T-helper 1 cell treated with Interleukin-12 subunit alpha and Interleukin-12 subunit beta and Interleukin-4 antibody, amounts not matched to agents 30 μg/mL and 1 μg/mL, for 36 hours (primary cell): ENCODE data around the gene FAM47E.

Source experiments
- H3K27ac Mint-ChIP-seq: one replicate; pipeline ENCODE4 v1.8.0; 2021; ENCODE audit warnings: mild to moderate bottlenecking, mixed read lengths
- H3K27me3 Mint-ChIP-seq: one replicate; pipeline ENCODE4 v1.8.0; 2021; ENCODE audit warnings: low read depth, mixed read lengths
- H3K36me3 Mint-ChIP-seq: one replicate; pipeline ENCODE4 v1.8.0; 2021; ENCODE audit warnings: low read depth, mixed read lengths
- H3K4me1 Mint-ChIP-seq: one replicate; pipeline ENCODE4 v1.8.0; 2021; ENCODE audit warnings: low read depth, mixed read lengths
- H3K4me3 Mint-ChIP-seq: one replicate; pipeline ENCODE4 v1.8.0; 2021; ENCODE audit warnings: mild to moderate bottlenecking, moderate library complexity, mixed read lengths
- H3K9me3 Mint-ChIP-seq: one replicate; pipeline ENCODE4 v1.8.0; 2021; ENCODE audit warnings: mixed read lengths

Gene FAM47E

GRCh38 chr4:76308548-76308947, 57.0 kb downstream of the FAM47E start:
- Mint-ChIP-seq H3K36me3 (peaks cover 4% of the 10 kb centered on the region), H3K4me3 (no peak overlapping the region), H3K27ac (no peak overlapping the region), H3K9me3 (no peaks in the 10 kb centered on the region), H3K4me1 (peaks cover 15% of the 10 kb centered on the region), H3K27me3 (peaks cover 36% of the 10 kb centered on the region)

DNA sequence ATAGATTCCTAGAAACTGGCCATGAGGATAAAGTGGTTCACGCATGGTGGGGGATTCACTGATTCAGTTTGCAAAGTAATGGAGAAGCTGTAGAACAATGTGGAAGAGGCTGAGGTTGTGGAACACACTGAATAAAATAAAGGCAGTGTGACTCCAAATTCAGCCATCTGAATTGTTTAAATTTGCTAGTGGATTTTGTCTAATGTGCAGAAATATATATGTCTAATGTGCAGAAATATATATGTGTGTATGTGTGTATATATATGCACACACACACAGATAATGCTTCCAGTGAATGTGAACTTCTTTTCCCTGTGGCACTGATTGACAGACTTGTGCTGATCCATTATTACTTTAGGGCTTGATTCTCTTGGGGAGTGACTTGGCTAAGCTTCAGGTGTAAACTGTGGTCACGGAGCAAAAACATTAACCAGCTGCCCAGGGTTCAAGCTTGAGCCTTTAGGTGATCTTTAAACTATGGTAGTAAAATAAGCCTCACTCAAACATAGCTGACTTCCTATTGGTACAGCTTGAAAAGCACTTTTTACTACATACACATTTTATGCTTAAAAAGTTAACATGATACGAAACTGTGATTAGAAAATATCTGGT, 58.5 kb downstream of the FAM47E start:
- peaks cover 8% of the 10 kb centered on the region for H3K4me1 Mint-ChIP-seq
- H3K4me3 Mint-ChIP-seq, result no peak overlapping the region
- H3K27me3 Mint-ChIP-seq, result peaks cover 36% of the 10 kb centered on the region
- peaks cover under 1% of the 10 kb centered on the region for H3K9me3 Mint-ChIP-seq
- H3K27ac Mint-ChIP-seq, result no peak overlapping the region
- peaks cover 4% of the 10 kb centered on the region for H3K36me3 Mint-ChIP-seq

GRCh38 chr4:76310683-76311082, 59.2 kb downstream of the FAM47E start:
- H3K4me3 Mint-ChIP-seq, result no peak overlapping the region
- H3K4me1 Mint-ChIP-seq, result peaks cover 2% of the 10 kb centered on the region
- no peak overlapping the region for H3K27ac Mint-ChIP-seq
- peaks cover 5% of the 10 kb centered on the region for H3K9me3 Mint-ChIP-seq
- peaks cover 36% of the 10 kb centered on the region for H3K27me3 Mint-ChIP-seq
- H3K36me3 Mint-ChIP-seq, result peaks cover 4% of the 10 kb centered on the region

GRCh38 chr4:76311896-76312331, 60.4 kb downstream of the FAM47E start:
- Mint-ChIP-seq H3K36me3 (peaks cover 4% of the 10 kb centered on the region), H3K4me1 (peaks cover 2% of the 10 kb centered on the region), H3K27me3 (peaks cover 43% of the 10 kb centered on the region), H3K27ac (no peak overlapping the region), H3K4me3 (no peak overlapping the region), H3K9me3 (peaks cover 15% of the 10 kb centered on the region)

- Mint-ChIP-seq H3K27ac (no peak overlapping the region), H3K9me3 (peaks cover 20% of the 10 kb centered on the region), H3K4me1 (no peaks in the 10 kb centered on the region), H3K36me3 (peaks cover 4% of the 10 kb centered on the region), H3K27me3 (peaks cover 45% of the 10 kb centered on the region), H3K4me3 (no peak overlapping the region)
These were observed 60.9 kb downstream of the FAM47E start for GRCh38 chr4:76312457-76312856.

DNA sequence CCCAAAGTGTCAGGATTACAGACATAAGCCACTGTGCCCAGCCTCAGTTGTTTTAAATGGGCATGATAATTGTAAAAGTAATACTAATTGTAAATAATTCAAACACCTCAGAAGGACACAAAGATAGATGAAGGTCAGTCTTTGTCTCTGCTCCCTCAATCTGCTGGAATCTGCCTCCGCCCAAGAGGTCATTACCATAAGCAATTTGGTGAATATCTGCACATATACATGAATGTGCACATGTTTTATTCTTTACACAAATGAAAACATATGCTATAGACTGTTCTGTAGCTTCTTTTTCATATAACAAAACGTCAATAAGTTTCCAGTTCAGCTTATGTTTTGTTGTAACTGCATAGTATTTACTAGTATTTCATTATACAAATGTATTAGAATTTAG, 62.0 kb downstream of the FAM47E start:
- H3K27ac Mint-ChIP-seq, result no peak overlapping the region
- H3K4me3 Mint-ChIP-seq, result no peak overlapping the region
- peaks cover 25% of the 10 kb centered on the region for H3K9me3 Mint-ChIP-seq
- no peaks in the 10 kb centered on the region for H3K4me1 Mint-ChIP-seq
- peaks cover 4% of the 10 kb centered on the region for H3K36me3 Mint-ChIP-seq
- peaks cover 44% of the 10 kb centered on the region for H3K27me3 Mint-ChIP-seq

GRCh38 chr4:76315267-76315918, 63.9 kb downstream of the FAM47E start:
- Mint-ChIP-seq H3K4me3 (no peak overlapping the region), H3K36me3 (no peaks in the 10 kb centered on the region), H3K9me3 (peaks cover 31% of the 10 kb centered on the region), H3K27me3 (peaks cover 38% of the 10 kb centered on the region), H3K27ac (no peak overlapping the region), H3K4me1 (no peaks in the 10 kb centered on the region)

GRCh38 chr4:76316131-76316530, 64.6 kb downstream of the FAM47E start:
- no peaks in the 10 kb centered on the region for H3K4me1 Mint-ChIP-seq
- peaks cover 35% of the 10 kb centered on the region for H3K27me3 Mint-ChIP-seq
- no peak overlapping the region for H3K27ac Mint-ChIP-seq
- H3K4me3 Mint-ChIP-seq, result no peak overlapping the region
- no peaks in the 10 kb centered on the region for H3K36me3 Mint-ChIP-seq
- peaks cover 31% of the 10 kb centered on the region for H3K9me3 Mint-ChIP-seq

GRCh38 chr4:76322236-76322635, 70.7 kb downstream of the FAM47E start:
- Mint-ChIP-seq H3K4me3 (no peak overlapping the region), H3K4me1 (no peaks in the 10 kb centered on the region), H3K9me3 (peaks cover 26% of the 10 kb centered on the region), H3K27me3 (peaks cover 20% of the 10 kb centered on the region), H3K36me3 (peaks cover 1% of the 10 kb centered on the region), H3K27ac (no peak overlapping the region)

DNA sequence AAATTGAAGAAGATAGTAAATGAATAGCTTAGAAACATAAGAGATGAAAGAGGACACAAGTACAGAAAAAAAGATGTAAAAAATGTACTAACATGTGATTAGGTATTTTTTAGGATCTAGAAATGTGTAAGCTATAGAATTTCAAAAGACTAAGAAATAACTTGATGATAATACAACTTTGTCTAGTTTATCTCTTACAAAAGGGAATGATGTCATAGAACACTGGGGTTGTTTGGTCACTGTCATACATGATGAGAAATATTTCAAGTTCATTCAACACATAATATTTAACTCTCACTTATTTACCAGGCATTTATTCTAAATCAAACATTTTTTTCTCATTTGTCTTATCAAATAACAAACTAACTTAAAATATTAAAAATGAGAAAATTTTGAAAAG, 73.6 kb downstream of the FAM47E start:
- H3K4me3 Mint-ChIP-seq, result no peak overlapping the region
- no peaks in the 10 kb centered on the region for H3K4me1 Mint-ChIP-seq
- H3K27ac Mint-ChIP-seq, result no peak overlapping the region
- peaks cover 1% of the 10 kb centered on the region for H3K36me3 Mint-ChIP-seq
- peaks cover 12% of the 10 kb centered on the region for H3K27me3 Mint-ChIP-seq
- peaks cover 24% of the 10 kb centered on the region for H3K9me3 Mint-ChIP-seq

- peaks cover 11% of the 10 kb centered on the region for H3K27me3 Mint-ChIP-seq
- peaks cover 21% of the 10 kb centered on the region for H3K9me3 Mint-ChIP-seq
- no peak overlapping the region for H3K27ac Mint-ChIP-seq
- H3K36me3 Mint-ChIP-seq, result peaks cover 1% of the 10 kb centered on the region
- no peak overlapping the region for H3K4me3 Mint-ChIP-seq
- no peaks in the 10 kb centered on the region for H3K4me1 Mint-ChIP-seq
These were observed 75.0 kb downstream of the FAM47E start for GRCh38 chr4:76326515-76326914.
